ENCODE measurements around the gene RNF182. TPM values are rescaled to one million over a fixed set of nuclear protein-coding genes. Genes with fewer than 3 reads are reported as not detected.

Gene RNF182
- polyA plus RNA-seq, 1 experiment: 12.4 TPM

DNA sequence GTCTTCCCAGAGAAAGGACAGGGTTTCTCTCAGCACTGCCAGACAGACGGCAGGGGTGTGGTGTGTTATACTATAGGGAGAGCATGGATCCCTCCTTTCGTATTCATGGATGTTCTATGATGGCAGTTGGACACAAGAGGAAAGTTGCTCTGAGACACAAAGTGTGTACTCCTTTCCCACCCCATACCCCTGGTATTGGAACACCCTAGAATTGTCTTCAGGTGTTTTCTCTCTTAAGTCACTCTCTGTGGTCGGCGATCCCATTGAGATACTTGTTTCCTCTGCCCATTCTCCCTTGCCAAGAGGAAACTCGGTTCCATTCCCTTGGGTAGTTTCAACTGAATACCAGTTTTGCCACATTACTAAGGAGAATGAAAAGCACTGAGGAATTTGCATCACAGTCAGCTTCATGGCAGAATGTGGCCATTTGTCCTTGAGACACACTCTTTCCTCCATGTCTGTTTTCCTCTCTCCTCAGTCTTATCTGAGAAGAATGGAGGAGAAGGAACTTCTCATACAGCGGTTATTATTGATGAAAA lies 53.4 kb downstream of the RNF182 start:
- H3K9me3 ChIP-seq (ENCODE audit: control insufficient read depth, insufficient read depth, low read length): no peaks in the 10 kb centered on the region
- no peak overlapping the region for H3K27ac ChIP-seq (ENCODE audit: low read depth, low read length)
- ChIA-PET CTCF (no interaction called here), POLR2A (no interaction called here)
- no peak for DNase-seq (ENCODE audit: low read depth, low spot score)
- H3K4me3 ChIP-seq (ENCODE audit: low read depth, low read length): no peak overlapping the region
- TF ChIP-seq, protein P1, sequence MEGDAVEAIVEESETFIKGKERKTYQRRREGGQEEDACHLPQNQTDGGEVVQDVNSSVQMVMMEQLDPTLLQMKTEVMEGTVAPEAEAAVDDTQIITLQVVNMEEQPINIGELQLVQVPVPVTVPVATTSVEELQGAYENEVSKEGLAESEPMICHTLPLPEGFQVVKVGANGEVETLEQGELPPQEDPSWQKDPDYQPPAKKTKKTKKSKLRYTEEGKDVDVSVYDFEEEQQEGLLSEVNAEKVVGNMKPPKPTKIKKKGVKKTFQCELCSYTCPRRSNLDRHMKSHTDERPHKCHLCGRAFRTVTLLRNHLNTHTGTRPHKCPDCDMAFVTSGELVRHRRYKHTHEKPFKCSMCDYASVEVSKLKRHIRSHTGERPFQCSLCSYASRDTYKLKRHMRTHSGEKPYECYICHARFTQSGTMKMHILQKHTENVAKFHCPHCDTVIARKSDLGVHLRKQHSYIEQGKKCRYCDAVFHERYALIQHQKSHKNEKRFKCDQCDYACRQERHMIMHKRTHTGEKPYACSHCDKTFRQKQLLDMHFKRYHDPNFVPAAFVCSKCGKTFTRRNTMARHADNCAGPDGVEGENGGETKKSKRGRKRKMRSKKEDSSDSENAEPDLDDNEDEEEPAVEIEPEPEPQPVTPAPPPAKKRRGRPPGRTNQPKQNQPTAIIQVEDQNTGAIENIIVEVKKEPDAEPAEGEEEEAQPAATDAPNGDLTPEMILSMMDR (IDR thresholded peaks at IDR 0.05; ENCODE audit: low read depth, low read length): no peak
- no peaks in the 10 kb centered on the region for H3K27me3 ChIP-seq (ENCODE audit: control insufficient read depth, insufficient read depth, low read length)

GRCh38 chr6:13978787-13979186 lies 54.0 kb downstream of the RNF182 start:
- DNase-seq (ENCODE audit: low read depth, low spot score): no peak
- POLR2A ChIA-PET: no interaction called here
- H3K27me3 ChIP-seq (ENCODE audit: control insufficient read depth, insufficient read depth, low read length): no peaks in the 10 kb centered on the region
- no peaks in the 10 kb centered on the region for H3K9me3 ChIP-seq (ENCODE audit: control insufficient read depth, insufficient read depth, low read length)
- no peak overlapping the region for H3K27ac ChIP-seq (ENCODE audit: low read depth, low read length)
- TF ChIP-seq, protein P1 (IDR thresholded peaks at IDR 0.05; ENCODE audit: low read depth, low read length): no peak
- CTCF ChIA-PET: no interaction called here
- no peak overlapping the region for H3K4me3 ChIP-seq (ENCODE audit: low read depth, low read length)

DNA sequence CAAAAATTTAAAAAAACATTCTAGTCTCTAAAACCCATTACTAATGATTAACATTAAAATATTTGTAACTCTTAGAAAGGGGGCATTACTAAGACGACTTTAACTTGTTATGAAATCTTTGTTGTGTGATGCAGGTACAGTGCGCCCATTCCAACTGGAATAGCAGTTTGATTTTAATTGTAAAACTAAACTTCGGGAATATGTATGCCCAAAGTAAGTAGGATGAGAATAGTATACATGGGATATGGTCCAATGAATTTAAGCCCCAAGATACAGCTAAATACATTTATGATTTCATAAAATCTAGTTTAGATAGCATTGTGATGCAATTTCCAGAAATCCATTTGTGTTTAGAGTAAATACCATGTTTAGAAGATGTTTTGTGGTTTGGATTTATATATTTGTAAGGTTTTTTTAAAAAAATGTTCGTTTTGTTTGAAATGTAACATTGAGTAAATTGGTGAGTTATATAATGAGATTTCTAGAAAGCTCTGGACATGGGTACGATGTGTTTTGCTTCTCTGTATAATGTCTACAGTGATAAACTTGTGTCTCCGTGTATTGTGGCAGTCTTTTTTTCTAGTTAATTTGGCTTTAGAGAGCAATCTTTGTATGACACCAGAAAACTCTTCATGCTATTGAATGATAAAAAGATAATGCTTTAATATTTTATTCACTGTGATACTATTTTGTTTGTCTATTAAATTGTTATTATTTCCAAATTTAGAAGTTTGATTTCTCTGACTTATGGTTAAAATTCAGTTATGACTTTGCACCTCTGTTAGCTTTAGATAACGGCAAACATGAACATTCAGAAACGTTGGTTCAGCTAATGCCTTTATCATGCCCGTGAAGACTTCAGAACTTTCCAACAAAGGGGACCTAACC lies 54.8 kb downstream of the RNF182 start:
- Histone ChIP-seq H3K9me3 (ENCODE audit: control insufficient read depth, insufficient read depth, low read length) (no peaks in the 10 kb centered on the region), H3K27me3 (ENCODE audit: control insufficient read depth, insufficient read depth, low read length) (no peaks in the 10 kb centered on the region), H3K27ac (ENCODE audit: low read depth, low read length) (no peak overlapping the region), H3K4me3 (ENCODE audit: low read depth, low read length) (no peak overlapping the region)
- no peak for DNase-seq (ENCODE audit: low read depth, low spot score)
- ChIA-PET CTCF (no interaction called here), POLR2A (no interaction called here)
- TF ChIP-seq, protein P1 (IDR thresholded peaks at IDR 0.05; ENCODE audit: low read depth, low read length): no peak

- DNase-seq (ENCODE audit: low read depth, low spot score): no peak
- TF ChIP-seq, protein P1 (IDR thresholded peaks at IDR 0.05; ENCODE audit: low read depth, low read length): no peak
- POLR2A ChIA-PET: no interaction called here
- CTCF ChIA-PET: no interaction called here
- H3K4me3 ChIP-seq (ENCODE audit: low read depth, low read length): no peak overlapping the region
- no peaks in the 10 kb centered on the region for H3K9me3 ChIP-seq (ENCODE audit: control insufficient read depth, insufficient read depth, low read length)
- H3K27ac ChIP-seq (ENCODE audit: low read depth, low read length): no peak overlapping the region
- no peaks in the 10 kb centered on the region for H3K27me3 ChIP-seq (ENCODE audit: control insufficient read depth, insufficient read depth, low read length)
Measured at GRCh38 chr6:13980534-13980933, 55.8 kb downstream of the RNF182 start.

GRCh38 chr6:13985663-13986325 lies 61.0 kb downstream of the RNF182 start:
- H3K27ac ChIP-seq (ENCODE audit: low read depth, low read length): no peak overlapping the region
- CTCF ChIA-PET: no interaction called here
- TF ChIP-seq, protein P1 (IDR thresholded peaks at IDR 0.05; ENCODE audit: low read depth, low read length): no peak
- DNase-seq (ENCODE audit: low read depth, low spot score): no peak
- H3K27me3 ChIP-seq (ENCODE audit: control insufficient read depth, insufficient read depth, low read length): no peaks in the 10 kb centered on the region
- H3K9me3 ChIP-seq (ENCODE audit: control insufficient read depth, insufficient read depth, low read length): no peaks in the 10 kb centered on the region
- POLR2A ChIA-PET: no interaction called here
- no peak overlapping the region for H3K4me3 ChIP-seq (ENCODE audit: low read depth, low read length)
